HFF-Myc (cell line): ENCODE measurements around the gene PUS10.
A peak's percentile ranks its signal among the peaks of the same experiment; 100 is the strongest.
"Not testable (repeated sequence)": the region's sequence is repeated elsewhere in the genome, so short reads cannot be mapped to it uniquely, and the experiment has no call there.

Source experiments
- DNase-seq: peaks from one replicate; pipeline ENCODE4 v3.0.0-alpha.2; 2011; ENCODE audit warnings: low read depth; ENCODE audit errors: extremely low read depth
- H3K4me3 ChIP-seq: replicated peaks from 2 replicates; pipeline ENCODE4 v1.5.1; 2011; ENCODE audit warnings: low read depth, mild to moderate bottlenecking, control low read depth, low read length
- CTCF ChIP-seq: IDR thresholded peaks from 2 replicates; pipeline ENCODE4 v1.5.1; 2012; ENCODE audit warnings: mild to moderate bottlenecking, low read depth, low read length, control low read depth; ENCODE audit errors: missing control alignments

Gene PUS10

GRCh38 chr2:61018798-61019197 lies 743 bp upstream of the PUS10 start:
- DNase-seq = no peak
- peak overlapping the region; percentile 76 for H3K4me3 ChIP-seq
- no peak for TF ChIP-seq CTCF

- H3K4me3 ChIP-seq = peak overlapping the region; percentile 76
- no peak for TF ChIP-seq CTCF
- peak; percentile 7 for DNase-seq
Observed at GRCh38 chr2:61018318-61018755, 282 bp upstream of the PUS10 start.

GRCh38 chr2:61017003-61017555 lies 976 bp downstream of the PUS10 start:
- H3K4me3 ChIP-seq = peak overlapping the region; percentile 76
- DNase-seq = peak; percentile 44
- no peak for TF ChIP-seq CTCF

GRCh38 chr2:61016392-61017002 lies 1.6 kb downstream of the PUS10 start:
- no peak for DNase-seq
- TF ChIP-seq CTCF = no peak
- H3K4me3 ChIP-seq = peak overlapping the region; percentile 76

- TF ChIP-seq CTCF = no peak
- peak overlapping the region; percentile 76 for H3K4me3 ChIP-seq
- no peak for DNase-seq
Observed at GRCh38 chr2:61015976-61016375, 2.1 kb downstream of the PUS10 start.

- H3K4me3 ChIP-seq = no peak overlapping the region
- DNase-seq = no peak
- no peak for TF ChIP-seq CTCF
Observed at GRCh38 chr2:61014763-61015162, 3.3 kb downstream of the PUS10 start.

GRCh38 chr2:61013382-61013781 lies 4.7 kb downstream of the PUS10 start:
- DNase-seq = no peak
- no peak for TF ChIP-seq CTCF
- H3K4me3 ChIP-seq = no peak overlapping the region

GRCh38 chr2:61012303-61012702 lies 5.8 kb downstream of the PUS10 start:
- DNase-seq = peak; percentile 17
- not testable (repeated sequence) for H3K4me3 ChIP-seq
